DND-41 (cell line): ENCODE results near the gene TNC.

Source experiments
- ATAC-seq: fragments of 200-7000 bp; cut with Tn5 transposase; 3 replicates; pipeline ENCODE4 v1.9.1; 2021; ENCODE audit warnings: low read depth; ENCODE audit not compliant: insufficient read depth
- DNase-seq: peaks from one replicate; pipeline ENCODE4 v3.0.0-alpha.2; 2020
- H2AFZ ChIP-seq: 2 replicates; pipeline ENCODE4 v1.6.0; 2012; ENCODE audit warnings: low read depth, low read length
- H3K27ac ChIP-seq: 2 replicates; pipeline ENCODE4 v1.5.1; 2012; ENCODE audit warnings: low read length, inconsistent platforms
- H3K27me3 ChIP-seq: fragments of 200-600 bp; sonication (generic); 2 replicates; pipeline ENCODE4 v1.6.0; 2012; ENCODE audit warnings: low read length, mild to moderate bottlenecking, inconsistent platforms; ENCODE audit not compliant: insufficient read depth, poor library complexity
- H3K36me3 ChIP-seq: 2 replicates; pipeline ENCODE4 v1.5.1; 2012; ENCODE audit warnings: low read length, inconsistent platforms; ENCODE audit not compliant: insufficient read depth
- H3K4me1 ChIP-seq: 2 replicates; pipeline ENCODE4 v1.5.1; 2012; ENCODE audit warnings: mild to moderate bottlenecking, low read length; ENCODE audit not compliant: insufficient read depth
- H3K4me2 ChIP-seq: 2 replicates; pipeline ENCODE4 v1.6.0; 2012; ENCODE audit warnings: mild to moderate bottlenecking, moderate library complexity, low read length, inconsistent platforms; ENCODE audit not compliant: insufficient read depth
- H3K4me3 ChIP-seq, 2 experiments: fragments of 200-600 bp in 1 of 2; shearing (Covaris generic) in 1 of 2; 2 replicates each; pipeline ENCODE4 v1.5.1; 2012 to 2016; ENCODE audit warnings: inconsistent platforms in 2 of 2, low read length in 2 of 2, mild to moderate bottlenecking in 2 of 2, low read depth in 1 of 2, moderate library complexity in 1 of 2
- H3K79me2 ChIP-seq: 2 replicates; pipeline ENCODE4 v1.6.0; 2012; ENCODE audit warnings: low read length, inconsistent platforms; ENCODE audit not compliant: insufficient read depth
- H3K9ac ChIP-seq: 2 replicates; pipeline ENCODE4 v1.6.0; 2012; ENCODE audit warnings: low read depth, mild to moderate bottlenecking, inconsistent platforms, low read length, moderate library complexity
- H3K9me3 ChIP-seq: 2 replicates; pipeline ENCODE4 v1.5.1; 2012; ENCODE audit warnings: low read length, moderate library complexity, mild to moderate bottlenecking, inconsistent platforms; ENCODE audit not compliant: insufficient read depth, severe bottlenecking
- H4K20me1 ChIP-seq: 2 replicates; pipeline ENCODE4 v1.6.0; 2012; ENCODE audit warnings: low read length; ENCODE audit not compliant: insufficient read depth
- EZH2 ChIP-seq: IDR thresholded peaks from 3 replicates; pipeline ENCODE4 v1.6.1; 2012; ENCODE audit warnings: borderline replicate concordance, low read depth, mild to moderate bottlenecking, moderate library complexity, low read length, inconsistent platforms; ENCODE audit not compliant: severe bottlenecking
- TF ChIP-seq, protein P1 (sequence below): IDR thresholded peaks from 2 replicates; pipeline ENCODE4 v1.5.1; 2012; ENCODE audit warnings: borderline replicate concordance, low read length, moderate library complexity, mild to moderate bottlenecking; ENCODE audit not compliant: poor library complexity, severe bottlenecking; ENCODE audit errors: extremely low read depth

TNC gene

DNA sequence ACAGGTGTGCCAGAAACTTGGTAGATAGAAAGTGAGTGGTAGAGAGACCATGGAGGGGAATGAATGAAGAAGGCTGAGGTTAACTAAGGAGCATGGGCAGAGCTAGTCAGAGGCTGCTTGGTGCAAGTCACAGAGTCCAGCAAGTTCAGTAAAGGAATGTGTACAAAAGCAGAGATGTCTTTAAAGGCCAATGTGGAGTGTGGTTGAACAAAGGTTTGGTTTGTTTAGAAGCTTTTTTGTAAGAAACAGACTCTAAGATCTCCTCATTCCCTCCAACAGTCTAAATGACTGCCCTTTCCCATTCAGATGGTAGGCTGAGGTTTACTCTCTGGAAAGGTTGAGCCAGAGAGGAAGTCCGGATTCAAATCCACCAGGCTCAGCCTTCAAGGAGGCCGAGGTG is 84.2 kb downstream of the TNC start:
- ATAC-seq (no peak), DNase-seq (no peak)
- Histone ChIP-seq H2AFZ (no peak overlapping the region), H3K79me2 (no peaks in the 10 kb centered on the region), H3K9me3 (no peaks in the 10 kb centered on the region), H3K27ac (no peak overlapping the region), H3K27me3 (peaks cover 2% of the 10 kb centered on the region), H4K20me1 (no peaks in the 10 kb centered on the region), H3K36me3 (no peaks in the 10 kb centered on the region), H3K4me2 (no peak overlapping the region), H3K4me3 (no peak overlapping the region), H3K9ac (no peak overlapping the region), H3K4me1 (no peaks in the 10 kb centered on the region)
- TF ChIP-seq, protein P1, sequence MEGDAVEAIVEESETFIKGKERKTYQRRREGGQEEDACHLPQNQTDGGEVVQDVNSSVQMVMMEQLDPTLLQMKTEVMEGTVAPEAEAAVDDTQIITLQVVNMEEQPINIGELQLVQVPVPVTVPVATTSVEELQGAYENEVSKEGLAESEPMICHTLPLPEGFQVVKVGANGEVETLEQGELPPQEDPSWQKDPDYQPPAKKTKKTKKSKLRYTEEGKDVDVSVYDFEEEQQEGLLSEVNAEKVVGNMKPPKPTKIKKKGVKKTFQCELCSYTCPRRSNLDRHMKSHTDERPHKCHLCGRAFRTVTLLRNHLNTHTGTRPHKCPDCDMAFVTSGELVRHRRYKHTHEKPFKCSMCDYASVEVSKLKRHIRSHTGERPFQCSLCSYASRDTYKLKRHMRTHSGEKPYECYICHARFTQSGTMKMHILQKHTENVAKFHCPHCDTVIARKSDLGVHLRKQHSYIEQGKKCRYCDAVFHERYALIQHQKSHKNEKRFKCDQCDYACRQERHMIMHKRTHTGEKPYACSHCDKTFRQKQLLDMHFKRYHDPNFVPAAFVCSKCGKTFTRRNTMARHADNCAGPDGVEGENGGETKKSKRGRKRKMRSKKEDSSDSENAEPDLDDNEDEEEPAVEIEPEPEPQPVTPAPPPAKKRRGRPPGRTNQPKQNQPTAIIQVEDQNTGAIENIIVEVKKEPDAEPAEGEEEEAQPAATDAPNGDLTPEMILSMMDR: no peak
- TF ChIP-seq EZH2: no peak

DNA sequence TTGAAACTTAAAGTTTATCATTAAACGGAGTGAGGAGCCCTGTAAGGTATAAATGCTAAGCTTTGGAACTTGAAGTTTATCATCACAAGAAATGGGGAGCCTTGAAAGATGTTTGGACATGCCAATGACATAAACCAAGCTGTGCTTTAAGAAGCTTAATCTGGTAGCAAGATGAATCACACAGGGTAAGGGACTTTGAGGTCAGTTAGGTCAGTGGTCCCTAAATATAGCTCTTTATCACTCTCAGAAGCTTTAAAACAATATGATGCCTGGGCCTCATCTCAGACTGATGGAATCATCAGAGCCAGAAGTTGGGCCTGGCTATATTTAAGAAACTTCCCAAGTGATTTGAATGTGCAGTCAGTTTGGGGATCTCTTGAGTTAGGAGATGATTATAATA is 85.7 kb downstream of the TNC start:
- Histone ChIP-seq H3K4me3 (no peak overlapping the region), H3K4me1 (no peaks in the 10 kb centered on the region), H3K79me2 (no peaks in the 10 kb centered on the region), H3K4me2 (no peak overlapping the region), H3K27me3 (peaks cover 2% of the 10 kb centered on the region), H2AFZ (no peak overlapping the region), H3K9ac (no peak overlapping the region), H3K9me3 (no peaks in the 10 kb centered on the region), H3K36me3 (no peaks in the 10 kb centered on the region), H3K27ac (no peak overlapping the region), H4K20me1 (no peaks in the 10 kb centered on the region)
- ATAC-seq (no peak), DNase-seq (no peak)
- TF ChIP-seq, protein P1: no peak
- no peak for TF ChIP-seq EZH2

GRCh38 chr9:115030006-115030405 is 88.0 kb downstream of the TNC start:
- ATAC-seq (no peak), DNase-seq (no peak)
- TF ChIP-seq, protein P1: no peak
- no peak for TF ChIP-seq EZH2
- no peaks in the 10 kb centered on the region for H3K9me3 ChIP-seq
- no peaks in the 10 kb centered on the region for H4K20me1 ChIP-seq
- H3K27ac ChIP-seq: no peak overlapping the region
- no peak overlapping the region for H3K4me2 ChIP-seq
- H3K79me2 ChIP-seq: no peaks in the 10 kb centered on the region
- no peak overlapping the region for H2AFZ ChIP-seq
- H3K4me1 ChIP-seq: no peaks in the 10 kb centered on the region
- H3K9ac ChIP-seq: no peak overlapping the region
- H3K4me3 ChIP-seq: no peak overlapping the region
- no peaks in the 10 kb centered on the region for H3K36me3 ChIP-seq
- peaks cover 2% of the 10 kb centered on the region for H3K27me3 ChIP-seq

DNA sequence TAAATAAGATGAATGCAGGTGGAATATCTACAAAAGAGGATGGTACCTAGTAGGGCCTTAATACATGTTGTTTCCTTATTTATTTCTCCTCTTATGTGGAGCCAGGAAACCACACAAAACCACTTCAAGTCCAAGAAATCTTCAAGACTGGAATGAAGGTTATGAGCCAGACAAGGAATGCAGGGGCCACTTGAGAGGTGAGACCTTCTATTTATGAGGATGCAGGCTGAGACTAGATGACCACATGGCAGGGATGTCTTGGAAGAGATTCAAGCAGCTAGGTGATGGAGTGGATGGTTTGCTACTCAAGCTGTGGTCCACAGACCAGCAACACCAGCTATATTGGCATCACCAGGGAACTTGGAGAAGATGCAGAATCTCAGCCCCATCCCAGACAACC is 92.2 kb downstream of the TNC start:
- ATAC-seq (no peak), DNase-seq (no peak)
- no peak overlapping the region for H2AFZ ChIP-seq
- no peaks in the 10 kb centered on the region for H3K36me3 ChIP-seq
- no peaks in the 10 kb centered on the region for H4K20me1 ChIP-seq
- H3K4me3 ChIP-seq: no peak overlapping the region
- no peaks in the 10 kb centered on the region for H3K27me3 ChIP-seq
- no peak overlapping the region for H3K27ac ChIP-seq
- H3K4me2 ChIP-seq: no peak overlapping the region
- no peak for TF ChIP-seq EZH2
- TF ChIP-seq, protein P1: no peak
- H3K4me1 ChIP-seq: no peaks in the 10 kb centered on the region
- H3K9ac ChIP-seq: no peak overlapping the region
- H3K9me3 ChIP-seq: no peaks in the 10 kb centered on the region
- no peaks in the 10 kb centered on the region for H3K79me2 ChIP-seq
